Thymus (tissue), 11 donors: Measurements from ENCODE around the gene SRSF12. TPM values are rescaled to one million over a fixed set of nuclear protein-coding genes. Genes with fewer than 3 reads are reported as not detected.
"Not testable (repeated sequence)": the region's sequence is repeated elsewhere in the genome, so short reads cannot be mapped to it uniquely, and the experiment has no call there.

Experiments
- DNase-seq, 9 donors: peaks; one replicate each; pipeline ENCODE4 v3.0.0-alpha.2; 2013; ENCODE audit warnings: low spot score in 9 of 9, low read depth in 6 of 9, missing footprints in 1 of 9
- H3K27ac ChIP-seq, 2 donors: one replicate each; pipeline ENCODE4 v1.5.1; 2013; ENCODE audit warnings: control low read depth in 1 of 2, low read depth in 1 of 2, low read length in 1 of 2, mild to moderate bottlenecking in 1 of 2, moderate library complexity in 1 of 2
- H3K27me3 ChIP-seq, 2 donors: one replicate each; pipeline ENCODE4 v1.5.1; 2013; ENCODE audit warnings: low read length in 1 of 2; ENCODE audit not compliant: control insufficient read depth in 2 of 2, insufficient read depth in 1 of 2
- H3K36me3 ChIP-seq, 2 donors: one replicate each; pipeline ENCODE4 v1.5.1; 2013; ENCODE audit warnings: low read length in 1 of 2, mild to moderate bottlenecking in 1 of 2, moderate library complexity in 1 of 2; ENCODE audit not compliant: control insufficient read depth in 2 of 2, insufficient read depth in 2 of 2
- H3K4me1 ChIP-seq, 2 donors: one replicate each; pipeline ENCODE4 v1.5.1; 2013; ENCODE audit warnings: low read length in 2 of 2; ENCODE audit not compliant: control insufficient read depth in 2 of 2, insufficient read depth in 2 of 2
- H3K4me3 ChIP-seq, 2 donors: one replicate each; pipeline ENCODE4 v1.5.1; 2013; ENCODE audit warnings: low read length in 2 of 2, control low read depth in 1 of 2, mild to moderate bottlenecking in 1 of 2
- H3K9me3 ChIP-seq, 2 donors: one replicate each; pipeline ENCODE4 v1.5.1; 2013; ENCODE audit warnings: low read length in 1 of 2, mild to moderate bottlenecking in 1 of 2; ENCODE audit not compliant: control insufficient read depth in 2 of 2, insufficient read depth in 1 of 2
- WGBS: extraction: QIAGEN DNeasy Blood & Tissue Kit; methylation state at CpG from one replicate; pipeline ENCODE4 v1.1.7; 2013; 5-methylcytosine and 5-hydroxymethylcytosine counted together
- polyA plus RNA-seq: library from polyadenylated mRNA; stranded (reverse); fragments of 200-250 nt; gene quantifications from one replicate; pipeline ENCODE4 v1.2.3, GENCODE V29; 2013
- total RNA-seq: library from RNA; stranded (reverse); fragments of 120-200 nt; gene quantifications from one replicate; pipeline ENCODE4 v1.2.4, GENCODE V29; 2013
- donor health status: healthy.

SRSF12 gene
- total and polyA plus RNA-seq, 2 donors = 0.71 to 1.2 TPM

DNA sequence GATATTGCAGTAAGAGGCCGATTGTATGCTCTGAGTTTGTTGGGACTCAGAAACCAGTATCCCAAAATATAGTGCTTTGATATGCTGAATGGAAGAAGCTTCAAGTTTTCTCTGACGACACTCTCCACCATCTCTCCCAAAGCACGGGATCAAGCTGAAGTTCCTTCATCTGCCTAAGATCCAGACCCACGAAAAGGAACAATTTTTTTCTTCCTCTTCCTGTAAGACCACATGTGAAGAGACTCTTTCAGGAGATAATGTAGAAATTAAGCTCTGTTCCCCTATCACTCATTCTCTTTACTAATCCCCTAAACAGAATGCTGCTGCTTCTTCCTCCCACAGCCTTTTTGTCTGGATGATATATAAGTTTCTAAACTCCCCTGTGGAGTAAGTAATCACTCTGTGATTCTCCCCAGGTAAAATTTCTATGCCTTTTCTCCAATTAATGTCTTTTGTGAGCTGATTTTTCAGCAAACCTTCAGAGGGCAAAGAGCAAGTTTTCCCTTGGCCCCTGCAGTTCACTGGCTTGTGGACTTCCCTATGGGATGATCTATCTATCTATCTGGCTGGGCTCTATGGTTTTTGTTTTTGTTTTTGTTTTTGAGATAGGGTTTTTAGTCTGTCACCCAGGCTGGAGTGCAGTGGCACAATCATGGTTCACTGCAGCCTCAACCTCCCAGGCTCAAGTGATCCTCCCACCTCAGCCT, 50.8 kb downstream of the SRSF12 start:
- DNase-seq = no peak
- H3K4me3 ChIP-seq = no peak overlapping the region
- WGBS = 67% methylated on average over 4 of the region's 4 CpGs
- peaks cover 0 to 4% of the 10 kb centered on the region in 2 donors for H3K9me3 ChIP-seq
- no peaks in the 10 kb centered on the region for H3K36me3 ChIP-seq
- no peak overlapping the region for H3K27ac ChIP-seq
- H3K4me1 ChIP-seq = peaks cover 0 to 1% of the 10 kb centered on the region in 2 donors
- no peaks in the 10 kb centered on the region for H3K27me3 ChIP-seq

GRCh38 chr6:89066121-89066520, 51.8 kb downstream of the SRSF12 start:
- H3K36me3 ChIP-seq, H3K4me3 ChIP-seq, H3K27me3 ChIP-seq, H3K9me3 ChIP-seq, DNase-seq, H3K4me1 ChIP-seq, H3K27ac ChIP-seq: not testable (repeated sequence)
- 98% methylated on average over 9 of the region's 9 CpGs for WGBS

GRCh38 chr6:89064931-89065330, 52.9 kb downstream of the SRSF12 start:
- not testable (repeated sequence) for H3K27ac ChIP-seq, H3K9me3 ChIP-seq, DNase-seq, H3K36me3 ChIP-seq, H3K27me3 ChIP-seq, H3K4me3 ChIP-seq, H3K4me1 ChIP-seq
- over 99% methylated on average over 22 of the region's 22 CpGs for WGBS

GRCh38 chr6:89063881-89064280, 54.0 kb downstream of the SRSF12 start:
- WGBS = 100% methylated on average over 1 of the region's 1 CpG
- H3K27me3 ChIP-seq = no peaks in the 10 kb centered on the region
- DNase-seq = no peak
- H3K27ac ChIP-seq = no peak overlapping the region
- H3K4me3 ChIP-seq = no peak overlapping the region
- H3K4me1 ChIP-seq = no peaks in the 10 kb centered on the region
- peaks cover 0 to 4% of the 10 kb centered on the region in 2 donors for H3K9me3 ChIP-seq
- no peaks in the 10 kb centered on the region for H3K36me3 ChIP-seq

DNA sequence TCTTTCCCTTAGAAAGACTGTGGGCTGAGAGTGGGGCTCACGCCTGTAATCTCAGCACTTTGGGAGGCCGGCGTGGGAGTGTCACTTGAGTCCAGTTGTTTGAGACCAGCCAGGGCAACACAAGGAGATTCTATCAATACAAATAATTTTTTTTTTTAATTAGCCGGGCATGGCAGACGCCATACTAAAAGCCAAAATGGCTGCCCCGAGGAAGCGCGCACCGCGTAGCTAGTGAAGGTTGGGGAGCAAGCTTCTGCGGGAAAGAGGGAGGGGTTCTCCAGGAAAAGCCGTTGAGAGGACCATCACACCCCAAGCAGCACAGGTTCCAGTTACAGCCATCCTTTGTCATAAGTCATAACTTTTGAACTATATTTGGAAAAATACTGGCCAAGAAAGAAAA, 58.6 kb downstream of the SRSF12 start:
- Histone ChIP-seq H3K9me3 (no peaks in the 10 kb centered on the region), H3K36me3 (no peaks in the 10 kb centered on the region), H3K27ac (no peak overlapping the region), H3K27me3 (no peaks in the 10 kb centered on the region), H3K4me1 (no peaks in the 10 kb centered on the region), H3K4me3 (no peak overlapping the region)
- no peak for DNase-seq
- WGBS = 98% methylated on average over 12 of the region's 12 CpGs

- Histone ChIP-seq H3K27me3 (no peaks in the 10 kb centered on the region), H3K27ac (no peak overlapping the region), H3K36me3 (no peaks in the 10 kb centered on the region), H3K9me3 (no peaks in the 10 kb centered on the region), H3K4me3 (no peak overlapping the region), H3K4me1 (no peaks in the 10 kb centered on the region)
- 93% methylated on average over 5 of the region's 5 CpGs for WGBS
- DNase-seq = no peak
Observed at GRCh38 chr6:89058627-89059026, 59.2 kb downstream of the SRSF12 start.

- no peak overlapping the region for H3K27ac ChIP-seq
- H3K4me1 ChIP-seq = no peaks in the 10 kb centered on the region
- no peaks in the 10 kb centered on the region for H3K27me3 ChIP-seq
- no peak overlapping the region for H3K4me3 ChIP-seq
- H3K9me3 ChIP-seq = no peaks in the 10 kb centered on the region
- no peak for DNase-seq
- 98% methylated on average over 2 of the region's 2 CpGs for WGBS
- no peaks in the 10 kb centered on the region for H3K36me3 ChIP-seq
Observed at GRCh38 chr6:89057759-89058158, 60.1 kb downstream of the SRSF12 start.

DNA sequence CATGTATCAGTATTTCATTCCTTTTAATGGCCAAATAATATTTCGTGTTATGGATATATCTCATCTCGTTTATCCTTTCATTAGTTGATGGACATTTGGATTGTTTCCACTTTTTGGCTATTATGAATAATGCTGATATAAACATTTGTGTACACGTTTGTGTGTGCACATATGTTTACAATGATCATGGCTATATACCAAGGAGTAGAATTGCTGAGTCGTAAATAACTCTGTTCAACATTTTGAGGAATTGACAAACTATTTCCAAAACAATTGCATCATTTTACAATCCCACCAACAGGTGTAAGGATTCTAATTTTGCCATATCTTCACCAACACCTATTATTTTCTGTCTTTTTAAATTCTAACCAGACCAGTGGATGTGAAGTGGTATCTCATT, 63.7 kb downstream of the SRSF12 start:
- no peak overlapping the region for H3K4me3 ChIP-seq
- H3K4me1 ChIP-seq = no peaks in the 10 kb centered on the region
- no peaks in the 10 kb centered on the region for H3K27me3 ChIP-seq
- no peaks in the 10 kb centered on the region for H3K9me3 ChIP-seq
- DNase-seq = no peak
- 97% methylated on average over 4 of the region's 4 CpGs for WGBS
- H3K27ac ChIP-seq = no peak overlapping the region
- no peaks in the 10 kb centered on the region for H3K36me3 ChIP-seq

- WGBS = 80% methylated on average over 3 of the region's 3 CpGs
- H3K4me3 ChIP-seq = no peak overlapping the region
- no peaks in the 10 kb centered on the region for H3K36me3 ChIP-seq
- no peaks in the 10 kb centered on the region for H3K4me1 ChIP-seq
- H3K27ac ChIP-seq = no peak overlapping the region
- no peaks in the 10 kb centered on the region for H3K27me3 ChIP-seq
- no peaks in the 10 kb centered on the region for H3K9me3 ChIP-seq
- DNase-seq = no peak
Observed at GRCh38 chr6:89051676-89052075, 66.2 kb downstream of the SRSF12 start.
